GM18519 (cell line): ENCODE measurements around the gene EIF2B1.

Source experiments
- ATAC-seq: cut with Tn5 transposase; IDR thresholded peaks from one replicate; pipeline ENCODE4 v1.9.1; 2021; ENCODE audit warnings: mild to moderate bottlenecking, moderate library complexity; ENCODE audit not compliant: unreplicated experiment, low FRiP score

EIF2B1 gene

DNA sequence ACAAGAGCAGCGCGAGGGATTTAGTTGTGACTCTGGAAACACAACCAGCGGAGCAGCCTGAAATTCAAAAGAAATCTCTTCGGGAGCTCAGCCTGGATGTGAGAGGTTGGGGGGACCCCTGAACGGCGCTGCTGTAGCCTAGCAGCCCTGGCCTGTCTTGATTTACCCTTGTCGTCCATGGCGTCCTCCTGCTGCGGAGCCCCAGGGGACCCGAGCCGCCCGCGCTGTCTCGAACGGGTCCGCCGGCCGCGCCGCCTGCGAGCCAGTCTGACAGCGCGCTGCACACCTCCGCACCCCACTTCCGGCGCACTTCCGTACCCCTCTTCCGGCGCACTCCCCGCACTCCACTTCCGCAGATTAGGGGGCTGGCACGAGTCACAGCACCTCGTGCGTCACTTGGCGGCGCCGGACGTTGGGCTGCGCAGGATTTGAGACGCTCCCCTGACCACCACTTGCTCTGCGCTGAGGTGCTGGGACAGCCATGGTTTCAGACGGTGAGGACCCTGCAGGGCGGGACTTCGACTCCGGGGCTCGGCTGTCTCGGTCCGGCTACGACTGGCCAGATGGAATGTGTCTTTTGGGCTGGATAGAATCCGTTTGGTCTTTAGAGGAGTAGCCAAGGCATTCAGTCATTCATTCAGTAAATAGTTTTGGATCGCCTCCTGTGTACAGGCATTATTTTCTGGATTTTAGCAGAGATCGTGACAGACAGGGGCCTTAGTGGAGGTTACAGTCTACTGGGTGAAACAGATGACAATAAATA is at the start of gene EIF2B1, which contains the start of gene GTF2H3:
EIF2B1 (minus strand) TSS at position 308 of the 763 bp plus-strand sequence; CDS start at position 179, 129 bp downstream.
GTF2H3 (plus strand) TSS at position 451 of the 763 bp plus-strand sequence; CDS start at position 482, 31 bp downstream.
- peak; percentile 87 for ATAC-seq

DNA sequence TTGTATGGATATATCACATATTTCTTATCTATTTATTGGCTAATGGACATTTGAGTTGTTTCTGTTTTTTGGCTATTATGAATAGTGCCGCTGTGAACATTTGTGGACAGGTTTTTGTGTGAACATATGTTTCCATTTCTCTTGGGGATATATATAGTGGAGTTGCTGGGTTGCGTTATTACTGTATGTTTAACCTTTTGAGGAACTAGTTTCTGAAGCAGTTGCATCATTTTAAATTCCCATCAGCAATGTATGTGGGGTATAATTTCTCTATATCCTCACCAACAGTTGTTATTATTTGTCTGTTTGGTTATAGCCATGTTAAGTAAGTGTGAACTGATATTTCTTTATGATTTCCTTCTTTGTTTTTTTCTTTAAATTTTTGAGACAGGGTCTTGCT is 48.1 kb upstream of the EIF2B1 start:
- ATAC-seq, result no peak

DNA sequence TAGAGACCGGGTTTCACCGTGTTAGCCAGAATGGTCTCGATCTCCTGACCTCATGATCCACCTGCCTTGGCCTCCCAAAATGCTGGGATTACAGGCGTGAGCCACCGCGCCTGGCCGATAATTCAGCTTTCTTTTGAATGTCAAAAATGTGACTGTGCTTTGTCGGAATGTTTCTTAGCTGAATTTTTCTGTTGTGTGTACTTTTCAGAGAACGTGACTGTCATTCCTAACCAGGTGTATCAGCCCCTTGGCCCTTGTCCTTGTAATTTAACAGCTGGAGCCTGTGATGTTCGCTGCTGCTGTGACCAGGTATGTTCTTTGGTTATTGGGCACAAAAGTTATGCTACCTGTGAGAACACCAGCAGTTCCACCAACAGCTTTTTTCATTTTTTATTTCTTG is 45.5 kb upstream of the EIF2B1 start:
- ATAC-seq, result no peak

DNA sequence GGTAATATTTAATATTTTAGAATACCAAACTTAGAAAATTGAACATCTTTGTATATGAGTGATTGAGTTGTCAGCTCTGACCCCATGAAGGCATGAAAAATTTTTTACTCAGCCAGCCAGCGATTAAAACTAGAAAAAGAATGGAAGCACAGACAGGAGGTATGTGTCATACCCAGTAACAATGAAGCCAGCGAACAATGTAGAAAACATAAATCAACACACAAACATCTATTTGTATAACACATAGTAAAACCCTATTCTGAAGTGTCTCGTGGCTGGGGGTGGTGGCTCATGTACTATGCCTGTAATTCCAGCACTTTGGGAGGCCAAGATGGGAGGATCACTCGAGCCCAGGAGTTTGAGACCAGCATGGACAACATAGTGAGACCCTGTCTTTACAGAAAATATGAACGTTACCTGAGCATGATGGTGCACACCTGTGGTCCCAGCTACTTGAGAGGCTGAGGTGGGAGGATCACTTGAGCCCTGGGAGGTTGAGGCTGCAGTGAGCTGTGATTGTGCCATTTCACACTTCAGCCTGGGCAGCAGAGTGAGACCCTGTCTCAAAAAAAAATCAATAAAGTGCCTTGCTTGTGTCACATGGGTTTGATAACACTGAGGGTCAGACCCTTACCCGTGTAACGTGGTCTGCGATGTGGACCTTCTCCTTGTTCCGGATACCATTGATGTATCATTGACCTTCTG is 43.3 kb upstream of the EIF2B1 start:
- ATAC-seq, result no peak

DNA sequence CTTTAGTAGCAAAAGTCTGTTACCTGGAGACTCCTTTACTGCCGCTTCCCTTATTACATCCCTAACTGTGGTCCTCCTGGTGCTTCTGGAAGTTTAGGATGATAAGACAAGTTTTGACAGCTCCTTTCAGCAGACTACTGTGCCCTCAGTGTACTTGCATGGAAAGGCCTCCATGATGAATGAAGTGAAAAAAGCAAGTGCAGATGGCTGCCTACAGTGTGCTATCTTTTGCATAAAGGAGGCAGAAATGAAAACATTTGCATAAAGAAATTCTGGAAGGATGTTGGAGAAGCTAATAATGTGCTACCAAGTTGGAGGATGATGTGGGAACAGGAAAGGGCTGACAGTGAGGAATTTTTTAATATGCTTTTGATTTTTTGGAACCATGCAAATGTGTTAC is 42.0 kb upstream of the EIF2B1 start:
- no peak for ATAC-seq

DNA sequence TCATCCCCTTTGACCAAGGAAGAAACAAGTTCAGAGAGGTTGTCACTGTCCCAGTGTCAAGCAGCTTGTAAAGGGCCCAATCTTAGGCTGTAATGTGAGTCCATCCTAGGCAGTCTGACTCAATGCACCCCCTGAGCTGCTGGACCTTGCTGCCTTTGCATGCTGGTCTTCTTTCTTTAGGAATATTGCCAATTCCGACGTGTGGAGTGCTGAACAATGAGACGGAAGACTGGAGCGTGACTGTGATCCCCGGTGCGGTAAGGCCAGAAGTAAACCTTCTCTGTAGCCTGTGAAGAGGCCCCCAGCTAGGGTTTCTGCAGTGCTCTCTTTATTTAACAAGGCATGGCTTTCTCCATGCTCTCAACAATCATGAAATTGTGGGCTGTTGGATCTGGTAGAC is 38.4 kb upstream of the EIF2B1 start:
- ATAC-seq, result no peak

DNA sequence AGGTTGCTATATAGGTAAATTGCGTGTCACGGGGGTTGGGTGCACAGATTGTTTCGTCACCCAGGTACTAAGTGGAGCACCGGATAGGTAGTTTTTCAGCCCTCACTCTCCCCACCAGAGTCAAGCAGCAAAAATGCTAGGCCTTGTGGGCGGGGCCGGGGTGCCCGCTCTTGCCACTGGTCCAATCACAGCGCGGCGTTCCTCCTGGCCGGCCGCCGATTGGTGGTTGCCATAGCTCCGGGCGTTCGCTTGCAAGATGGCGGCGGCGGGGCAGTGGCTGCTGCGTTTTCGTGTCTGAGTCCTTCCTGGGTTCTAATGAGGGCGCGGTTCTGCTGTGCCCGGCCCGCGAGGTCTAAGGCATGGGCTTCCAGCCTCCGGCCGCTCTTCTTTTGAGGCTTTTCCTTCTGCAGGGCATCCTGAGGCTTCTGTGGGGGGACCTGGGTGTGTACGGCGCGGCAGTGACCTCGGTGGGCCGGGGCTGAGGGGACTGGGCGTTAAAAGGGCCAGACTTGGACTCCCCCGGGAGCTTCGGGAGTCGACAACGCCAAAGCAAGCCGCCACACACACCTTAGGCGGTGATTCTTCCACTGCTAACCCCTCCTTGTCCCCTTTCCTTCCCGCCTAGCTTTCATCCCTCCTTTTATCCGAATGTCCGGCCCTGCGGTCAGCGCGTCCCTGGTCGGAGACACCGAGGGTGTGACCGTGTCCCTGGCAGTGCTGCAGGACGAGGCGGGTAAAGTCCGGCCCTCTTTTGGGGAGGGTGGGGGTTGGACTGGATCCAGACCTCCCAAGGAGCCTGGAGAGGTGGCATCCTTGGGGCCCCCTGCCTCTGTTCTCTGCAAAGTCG is 37.6 kb upstream of the EIF2B1 start, which contains the start of gene TCTN2:
TCTN2 (plus strand) TSS at position 232 of the 847 bp plus-strand sequence; CDS start at position 360, 128 bp downstream.
- ATAC-seq, result peak; percentile 88

DNA sequence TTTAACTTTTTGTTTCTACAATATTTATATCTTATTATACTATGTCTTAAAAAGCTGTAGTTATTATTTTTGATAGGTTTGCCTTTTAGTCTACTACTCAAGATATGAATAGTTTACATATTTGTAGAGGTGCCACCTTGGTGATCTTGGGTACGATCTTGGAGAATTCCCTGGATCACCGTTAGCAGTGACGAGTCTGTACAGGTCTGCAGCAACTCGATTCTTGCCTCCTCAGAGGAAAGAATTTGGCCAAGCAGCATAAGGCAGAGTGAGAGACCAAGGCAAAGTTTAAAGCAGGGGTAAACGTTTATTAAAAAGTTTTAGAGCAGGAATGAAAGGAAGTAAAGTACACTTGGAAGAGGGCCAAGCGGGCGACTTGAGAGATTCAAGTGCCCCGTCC is 34.3 kb upstream of the EIF2B1 start:
- no peak for ATAC-seq

DNA sequence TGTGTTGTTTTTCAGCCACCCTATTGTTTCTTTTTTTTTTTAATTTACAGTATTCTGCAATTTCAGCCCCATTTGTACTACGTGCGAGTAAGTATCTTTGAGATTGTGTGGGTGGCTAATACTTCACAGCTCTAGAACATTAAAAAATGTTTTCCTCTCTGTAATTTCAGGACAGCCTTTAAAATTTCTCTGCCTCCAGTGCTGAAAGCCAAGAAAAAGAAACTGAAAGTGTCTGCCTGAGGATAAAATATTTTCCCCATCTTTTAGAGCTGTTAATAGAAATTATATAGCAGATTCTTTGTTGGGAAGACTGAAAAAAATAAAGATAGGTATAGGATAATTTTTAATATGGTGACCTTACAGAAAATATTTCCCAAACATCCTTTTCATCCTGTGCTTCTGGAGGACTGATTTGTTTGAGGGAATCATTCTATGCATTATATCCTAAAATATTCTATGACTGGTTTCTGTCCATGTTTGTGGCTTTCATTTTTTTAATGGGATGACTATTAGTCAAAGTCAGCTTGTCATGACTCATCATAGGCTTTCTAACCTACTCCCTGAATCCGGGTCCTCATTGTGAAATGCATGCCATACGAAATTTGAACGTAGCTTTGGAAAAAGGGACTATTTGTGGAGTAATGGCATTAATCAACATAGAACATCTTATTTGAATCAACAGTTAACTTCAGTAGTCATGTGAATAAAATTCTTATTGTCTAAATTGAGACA is 26.7 kb upstream of the EIF2B1 start:
- ATAC-seq, result no peak

DNA sequence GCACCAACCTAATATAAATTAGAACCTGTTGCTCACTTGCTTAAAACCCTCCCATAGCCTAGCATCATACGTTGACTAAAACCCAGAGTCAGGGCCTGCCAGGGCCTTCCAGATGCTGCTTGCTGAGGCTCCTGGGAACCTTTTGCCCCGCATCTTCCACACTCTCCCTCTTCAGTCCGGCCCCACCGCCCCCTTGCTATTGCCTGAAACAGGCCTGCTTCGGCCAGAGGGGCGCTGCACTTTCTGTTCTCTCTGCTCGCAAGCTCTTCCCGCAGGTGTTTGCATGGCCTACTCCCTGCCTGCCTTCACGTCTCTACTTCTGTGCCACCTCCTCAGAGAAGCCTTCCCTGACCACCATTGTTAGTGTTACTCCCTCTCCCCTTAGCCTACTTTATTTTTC is 23.7 kb upstream of the EIF2B1 start:
- ATAC-seq, result no peak

DNA sequence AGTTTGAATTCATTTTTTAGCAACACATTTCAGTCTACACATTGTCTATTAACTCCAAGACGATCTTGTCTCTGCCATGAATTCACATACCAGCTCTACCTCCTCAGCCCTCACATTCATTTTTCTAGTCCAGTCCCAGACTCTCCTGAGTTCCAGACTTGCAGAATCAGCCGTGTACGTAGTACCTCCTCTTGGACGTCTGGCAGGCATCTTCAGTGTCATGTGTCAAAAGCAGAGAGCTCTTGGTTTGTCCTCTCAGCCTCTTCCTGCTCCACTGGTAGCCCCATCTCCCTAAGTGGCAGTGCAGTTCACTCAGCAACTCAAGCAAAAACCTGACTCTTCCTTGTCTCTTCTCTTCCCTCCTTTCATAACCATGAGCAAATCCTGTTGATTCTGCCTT is 22.9 kb upstream of the EIF2B1 start:
- no peak for ATAC-seq

DNA sequence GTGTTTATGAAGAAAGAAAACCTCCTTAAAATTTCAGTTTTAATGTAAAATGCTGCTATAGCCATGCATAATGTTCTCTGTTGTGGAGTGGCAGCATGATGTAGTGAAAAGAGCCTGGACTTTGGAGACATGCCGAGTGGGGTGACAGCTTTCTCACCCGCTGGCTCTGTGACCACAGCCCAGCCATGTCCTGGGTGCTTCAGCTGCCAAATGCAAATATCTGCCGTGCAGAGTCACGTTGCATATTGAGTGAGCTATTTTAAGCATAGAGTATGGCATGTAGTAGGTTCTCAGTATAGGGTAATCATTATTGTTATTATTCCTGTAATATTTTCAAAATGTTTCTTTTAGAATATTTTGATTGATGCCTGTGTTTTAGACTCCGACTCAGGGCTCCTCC is 21.9 kb upstream of the EIF2B1 start:
- ATAC-seq, result peak; percentile 84

DNA sequence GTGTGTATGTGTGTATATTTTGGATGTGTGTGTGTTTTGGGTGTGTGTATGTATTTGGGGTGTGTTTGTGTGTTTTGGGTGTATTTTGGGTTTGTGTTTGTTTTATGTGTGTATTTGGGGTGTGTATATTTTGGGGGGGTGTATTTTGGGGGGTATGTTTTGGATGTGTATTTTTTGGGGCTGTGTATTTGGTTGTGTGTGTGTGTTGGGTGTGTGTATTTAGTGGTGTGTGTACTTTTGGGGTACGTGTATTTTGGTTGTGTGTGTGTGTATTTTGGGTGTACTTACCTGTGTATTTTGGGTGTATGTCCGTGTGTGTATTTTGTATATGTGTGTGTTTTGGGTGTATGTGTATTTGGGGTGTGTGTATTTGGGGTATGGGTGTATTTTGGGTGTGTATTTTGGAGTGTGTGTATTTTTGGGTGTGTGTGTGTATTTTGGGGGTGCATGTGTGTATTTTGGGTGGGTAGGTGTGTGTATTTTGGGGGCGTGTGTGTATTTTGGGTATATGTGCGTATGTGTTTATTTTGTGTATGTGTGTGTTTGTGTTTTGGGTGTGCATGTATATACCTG is 20.7 kb upstream of the EIF2B1 start:
- ATAC-seq, result no peak

DNA sequence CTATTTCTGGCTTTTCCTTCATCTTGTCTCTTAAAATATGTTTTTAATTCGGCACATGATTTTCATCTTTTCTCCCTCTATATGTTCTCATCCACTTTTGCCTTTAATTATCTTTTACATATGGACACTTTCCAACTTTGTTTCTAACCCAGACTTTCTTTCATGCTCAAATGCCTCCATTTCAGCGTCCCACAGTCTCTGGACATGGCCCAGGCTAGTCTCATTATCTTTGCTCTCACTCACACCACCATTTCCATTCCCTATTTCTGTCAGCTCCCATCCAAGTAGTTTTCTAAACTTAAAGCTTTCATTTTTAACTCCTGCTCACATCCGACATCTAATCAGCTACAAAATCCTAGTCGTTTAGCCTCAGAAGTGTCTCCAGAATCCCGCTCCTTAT is 14.9 kb upstream of the EIF2B1 start:
- no peak for ATAC-seq

DNA sequence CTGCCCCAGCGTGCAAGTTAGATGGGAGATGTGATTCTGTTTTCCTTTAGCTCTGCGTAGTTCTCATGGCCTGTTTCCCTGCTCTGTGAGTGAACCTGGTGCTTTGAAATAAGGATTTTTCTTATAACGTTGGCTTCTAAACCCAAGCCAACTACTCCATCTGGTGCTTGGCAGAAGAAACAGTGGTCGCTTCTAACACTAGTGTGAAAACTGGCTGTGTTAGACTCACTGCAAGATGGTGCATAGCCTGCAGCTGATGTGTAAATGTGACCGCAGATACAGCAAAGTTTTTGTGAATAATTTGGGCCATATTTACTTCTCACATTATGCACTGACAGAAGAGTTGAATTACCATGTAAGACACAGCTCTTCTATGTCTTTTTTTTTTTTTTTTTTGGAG is 12.4 kb upstream of the EIF2B1 start:
- no peak for ATAC-seq

DNA sequence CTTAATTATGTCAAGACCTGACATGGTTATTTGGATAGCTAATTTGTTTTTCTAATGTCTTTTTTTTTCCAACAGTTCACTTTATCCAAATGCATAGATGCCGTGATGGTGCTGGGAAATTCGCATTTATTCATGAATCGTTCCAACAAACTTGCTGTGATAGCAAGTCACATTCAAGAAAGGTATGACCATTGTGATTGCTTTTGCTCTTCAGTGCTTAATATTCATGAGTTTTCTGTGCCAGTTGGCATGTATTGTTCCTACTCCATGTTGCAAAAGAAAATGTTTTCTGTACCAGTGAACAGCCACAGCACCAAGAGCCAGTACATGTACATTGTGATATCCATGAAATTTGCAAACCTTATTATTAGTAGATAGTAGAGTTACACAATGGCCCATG is 11.9 kb upstream of the EIF2B1 start:
- ATAC-seq, result no peak

DNA sequence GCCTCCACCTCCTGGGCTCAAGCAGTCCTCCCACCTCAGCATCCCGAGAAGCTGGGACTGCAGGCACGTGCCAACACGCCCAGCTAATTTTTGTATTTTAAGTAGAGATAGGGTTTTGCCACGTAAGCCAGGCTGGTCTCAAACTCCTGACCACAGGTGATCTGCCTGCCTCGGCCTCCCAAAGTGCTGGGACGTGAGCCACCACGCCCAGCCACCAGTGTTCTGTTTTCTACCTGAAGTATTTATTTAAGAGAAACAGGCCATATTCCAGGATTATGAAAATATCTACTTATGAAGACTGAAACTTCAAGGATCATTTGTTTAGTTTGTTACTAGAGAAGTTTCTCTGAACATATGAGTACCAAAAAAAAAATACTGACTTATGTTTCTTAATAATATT is 10.4 kb upstream of the EIF2B1 start:
- no peak for ATAC-seq

DNA sequence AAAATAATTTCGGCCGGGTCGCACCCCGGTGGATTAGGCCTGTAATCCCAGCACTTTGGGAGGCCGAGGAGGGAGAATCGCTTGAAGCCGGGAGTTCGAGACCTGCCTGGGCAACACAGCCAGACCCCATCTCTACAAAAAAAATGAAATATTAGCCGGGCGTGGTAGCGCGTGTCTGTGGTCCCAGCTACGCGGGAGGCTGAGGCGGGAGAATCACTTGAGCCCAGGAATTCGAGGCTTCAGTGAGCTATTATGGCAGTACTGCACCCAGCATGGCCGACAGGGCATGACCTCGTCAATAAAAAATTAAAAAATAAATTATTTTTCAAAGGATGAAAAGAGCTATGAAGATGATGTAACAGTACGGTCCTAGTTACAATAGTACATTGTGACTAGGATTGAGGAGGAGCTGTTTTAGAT is 666 bp upstream of the EIF2B1 start:
- no peak for ATAC-seq

DNA sequence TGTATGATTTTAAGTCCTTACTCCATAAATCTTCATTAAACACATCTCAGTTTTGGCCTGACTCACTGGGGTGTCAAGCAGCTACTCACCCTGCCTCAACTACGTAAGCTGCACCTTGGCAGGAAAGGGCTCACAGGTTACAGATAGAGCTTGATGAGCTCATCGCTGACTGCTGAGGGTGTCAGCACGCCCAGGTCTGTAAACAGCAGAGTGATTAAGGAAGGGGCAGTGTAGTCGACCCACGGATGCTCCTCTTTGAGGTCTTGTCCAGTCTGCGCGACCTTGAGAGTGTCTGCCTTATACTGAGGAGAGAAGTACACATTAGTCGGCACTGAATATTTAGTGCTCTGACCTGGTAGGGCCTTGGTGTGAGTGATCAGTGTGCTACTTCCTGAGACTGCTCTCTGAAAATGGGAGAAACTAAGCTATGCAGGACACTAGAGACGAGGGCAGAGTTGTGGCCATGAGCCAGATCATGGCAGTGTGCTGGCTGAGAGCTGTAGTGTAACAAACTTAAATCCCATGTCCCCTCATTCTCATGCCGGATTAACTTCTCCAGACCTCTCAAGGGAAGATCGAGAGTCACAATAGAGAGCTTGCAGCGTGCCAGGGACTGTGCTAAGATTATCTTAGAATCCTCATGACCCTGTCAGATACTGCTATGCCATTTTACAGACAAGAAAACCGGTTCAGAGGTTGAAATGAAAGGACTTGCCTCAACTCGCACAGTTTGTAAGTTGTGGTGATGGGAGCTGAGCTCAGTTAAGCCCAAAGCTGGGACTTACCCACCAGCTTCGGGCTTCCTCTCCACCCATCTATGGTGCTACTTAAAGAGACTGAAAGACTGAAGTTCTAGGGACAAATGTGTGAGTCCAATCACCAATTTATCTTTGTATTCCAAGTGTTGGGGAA is 11.6 kb downstream of the EIF2B1 start:
- ATAC-seq, result no peak
